IgD-negative memory B cell (primary cell): ENCODE data around the gene POLDIP3. TPM values are rescaled to one million over a fixed set of nuclear protein-coding genes. Genes with fewer than 3 reads are reported as not detected.
"Not testable (repeated sequence)": the region's sequence is repeated elsewhere in the genome, so short reads cannot be mapped to it uniquely, and the experiment has no call there.

Experiments used
- H3K27ac Mint-ChIP-seq, 3 donors: one replicate each; pipeline ENCODE4 v1.8.0; 2020 to 2022; ENCODE audit warnings: mild to moderate bottlenecking in 3 of 3, mixed read lengths in 3 of 3, moderate library complexity in 1 of 3
- H3K27me3 Mint-ChIP-seq: one replicate; pipeline ENCODE4 v1.8.0; 2021; ENCODE audit warnings: mixed read lengths
- H3K36me3 Mint-ChIP-seq: one replicate; pipeline ENCODE4 v1.8.0; 2020; ENCODE audit warnings: mild to moderate bottlenecking, mixed read lengths
- H3K4me1 Mint-ChIP-seq, 3 donors: one replicate each; pipeline ENCODE4 v1.8.0; 2020 to 2022; ENCODE audit warnings: mixed read lengths in 3 of 3, mild to moderate bottlenecking in 1 of 3
- H3K4me3 Mint-ChIP-seq, 4 donors: one replicate each; pipeline ENCODE4 v1.8.0; 2020 to 2022; ENCODE audit warnings: mild to moderate bottlenecking in 4 of 4, mixed read lengths in 4 of 4, moderate library complexity in 3 of 4
- H3K9me3 Mint-ChIP-seq, 3 donors: one replicate each; pipeline ENCODE4 v1.8.0; 2020 to 2021; ENCODE audit warnings: mixed read lengths in 3 of 3, mild to moderate bottlenecking in 1 of 3
- polyA plus RNA-seq: library from polyadenylated mRNA; unstranded; fragments of 300-500 nt; fragmentation: Illumina TruSeq; gene quantifications from one replicate; pipeline ENCODE4 v1.2.3, GENCODE V29; 2021

Gene POLDIP3
- polyA plus RNA-seq, 1 donor from 2014 or later, result 78.2 TPM

GRCh38 chr22:42575996-42576574 lies 38.6 kb downstream of the POLDIP3 start:
- not testable (repeated sequence) for H3K4me3 Mint-ChIP-seq, H3K36me3 Mint-ChIP-seq, H3K9me3 Mint-ChIP-seq, H3K27me3 Mint-ChIP-seq, H3K4me1 Mint-ChIP-seq, H3K27ac Mint-ChIP-seq

- not testable (repeated sequence) for H3K4me3 Mint-ChIP-seq, H3K4me1 Mint-ChIP-seq, H3K27me3 Mint-ChIP-seq, H3K27ac Mint-ChIP-seq, H3K36me3 Mint-ChIP-seq, H3K9me3 Mint-ChIP-seq
These were observed 40.2 kb downstream of the POLDIP3 start for GRCh38 chr22:42574468-42574867.

- not testable (repeated sequence) for H3K4me1 Mint-ChIP-seq, H3K27ac Mint-ChIP-seq, H3K9me3 Mint-ChIP-seq, H3K36me3 Mint-ChIP-seq, H3K27me3 Mint-ChIP-seq, H3K4me3 Mint-ChIP-seq
These were observed 40.6 kb downstream of the POLDIP3 start for GRCh38 chr22:42574046-42574445.

DNA sequence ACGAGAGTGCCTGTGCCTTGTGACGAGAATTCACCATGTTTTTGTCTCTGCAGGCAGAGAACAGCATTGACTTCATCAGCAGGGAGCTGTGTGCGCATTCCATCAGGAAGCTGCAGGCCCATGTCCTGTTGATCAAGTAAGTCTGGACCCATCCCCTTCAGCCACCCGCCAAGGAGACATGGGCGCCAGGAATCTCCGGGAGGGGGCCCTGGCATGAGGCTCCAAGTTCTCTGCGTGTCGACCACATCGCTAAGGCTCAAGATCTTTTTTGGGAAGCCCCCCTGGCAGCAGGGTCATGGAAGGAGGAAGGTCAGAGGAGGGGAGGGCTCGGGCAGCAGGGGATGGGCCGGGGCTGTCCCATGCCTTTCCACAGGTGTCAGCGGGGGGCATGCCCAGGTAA lies 43.6 kb downstream of the POLDIP3 start:
- not testable (repeated sequence) for H3K36me3 Mint-ChIP-seq, H3K4me3 Mint-ChIP-seq, H3K9me3 Mint-ChIP-seq, H3K27me3 Mint-ChIP-seq, H3K27ac Mint-ChIP-seq, H3K4me1 Mint-ChIP-seq

- not testable (repeated sequence) for H3K4me3 Mint-ChIP-seq, H3K27me3 Mint-ChIP-seq, H3K4me1 Mint-ChIP-seq, H3K36me3 Mint-ChIP-seq, H3K9me3 Mint-ChIP-seq
- peak overlapping the region in 1 of 3 donors; percentile 50 for H3K27ac Mint-ChIP-seq
These were observed 44.1 kb downstream of the POLDIP3 start for GRCh38 chr22:42570580-42570979.

DNA sequence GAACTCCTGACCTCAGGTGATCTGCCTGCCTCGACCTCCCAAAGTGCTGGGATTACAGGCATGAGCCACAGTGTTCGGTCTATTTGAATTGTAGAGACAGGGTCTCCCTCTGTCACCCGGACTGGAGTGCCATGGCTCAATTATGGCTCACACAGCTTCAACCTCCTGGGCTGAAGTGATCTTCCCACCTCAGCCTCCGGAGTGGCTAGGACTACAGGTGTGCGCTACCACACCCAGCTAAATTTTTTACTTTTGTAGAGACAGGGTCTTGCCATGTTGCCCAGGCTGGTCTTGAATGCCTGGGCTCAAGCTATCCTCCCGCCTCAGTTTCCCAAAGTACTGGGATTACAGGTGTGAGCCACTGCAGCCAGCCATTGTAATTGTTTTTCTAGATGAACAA lies 46.7 kb downstream of the POLDIP3 start:
- H3K36me3 Mint-ChIP-seq, H3K27ac Mint-ChIP-seq, H3K4me1 Mint-ChIP-seq, H3K27me3 Mint-ChIP-seq, H3K9me3 Mint-ChIP-seq, H3K4me3 Mint-ChIP-seq: not testable (repeated sequence)

DNA sequence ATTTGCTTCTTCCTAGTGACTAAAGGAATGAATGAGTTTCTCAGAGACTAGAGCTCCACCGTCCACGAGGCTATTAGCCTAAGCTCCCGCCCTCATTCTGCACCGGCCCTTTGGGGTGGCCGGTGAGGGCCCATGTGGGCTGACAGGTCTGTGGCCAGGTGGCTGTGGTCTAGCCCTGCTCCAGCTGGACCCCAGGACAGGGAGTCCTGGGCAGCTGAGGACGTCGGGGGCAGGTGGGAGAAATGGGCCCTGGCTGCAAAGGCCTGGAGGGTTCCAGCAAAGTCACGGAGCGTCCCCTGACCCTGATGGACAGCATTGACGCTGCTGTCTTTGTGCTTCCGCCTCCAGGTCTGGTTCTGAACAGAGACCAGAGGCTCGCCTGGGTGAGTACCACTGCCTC lies 48.7 kb downstream of the POLDIP3 start:
- peaks cover 2% of the 10 kb centered on the region for H3K36me3 Mint-ChIP-seq
- H3K4me1 Mint-ChIP-seq, result peaks cover 9 to 11% (median 10%) of the 10 kb centered on the region in 3 donors
- H3K27me3 Mint-ChIP-seq, result no peaks in the 10 kb centered on the region
- H3K4me3 Mint-ChIP-seq, result no peak overlapping the region
- H3K27ac Mint-ChIP-seq, result no peak overlapping the region
- H3K9me3 Mint-ChIP-seq, result no peaks in the 10 kb centered on the region

- Mint-ChIP-seq H3K36me3 (peaks cover 2% of the 10 kb centered on the region), H3K27me3 (no peaks in the 10 kb centered on the region), H3K9me3 (no peaks in the 10 kb centered on the region), H3K4me3 (no peak overlapping the region), H3K27ac (no peak overlapping the region), H3K4me1 (peaks cover 11 to 15% (median 12%) of the 10 kb centered on the region in 3 donors)
These were observed 50.0 kb downstream of the POLDIP3 start for GRCh38 chr22:42564699-42565098.

DNA sequence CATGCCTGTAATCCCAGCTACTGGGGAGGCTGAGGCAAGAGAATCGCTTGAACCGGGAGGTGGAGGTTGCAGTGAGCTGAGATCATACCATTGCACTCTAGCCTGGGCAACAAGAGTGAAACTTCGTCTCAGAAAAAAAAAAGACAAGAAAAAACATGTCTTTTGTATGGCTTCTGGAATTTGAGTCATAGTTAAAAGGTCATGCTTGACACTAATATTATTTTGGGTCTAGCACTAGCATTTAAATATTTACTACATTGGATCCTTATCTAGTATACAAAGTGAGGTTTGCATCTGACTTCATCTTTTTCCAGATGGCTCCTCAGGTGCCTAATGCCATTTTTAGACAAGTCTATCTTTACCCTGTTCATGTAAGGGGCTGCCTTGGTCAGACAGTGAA lies 50.7 kb downstream of the POLDIP3 start:
- not testable (repeated sequence) for H3K4me3 Mint-ChIP-seq, H3K36me3 Mint-ChIP-seq, H3K27ac Mint-ChIP-seq, H3K27me3 Mint-ChIP-seq, H3K9me3 Mint-ChIP-seq
- peaks cover 11 to 15% (median 12%) of the 10 kb centered on the region in 3 donors for H3K4me1 Mint-ChIP-seq

- H3K36me3 Mint-ChIP-seq, result no peaks in the 10 kb centered on the region
- peak overlapping the region in 3 of 4 donors; percentile 4 to 88 (median 58) for H3K4me3 Mint-ChIP-seq
- peak overlapping the region; percentile 1 to 25 (median 14) for H3K27ac Mint-ChIP-seq
- peaks cover 11 to 15% (median 12%) of the 10 kb centered on the region in 3 donors for H3K4me1 Mint-ChIP-seq
- H3K9me3 Mint-ChIP-seq, result no peaks in the 10 kb centered on the region
- H3K27me3 Mint-ChIP-seq, result no peaks in the 10 kb centered on the region
These were observed 52.0 kb downstream of the POLDIP3 start for GRCh38 chr22:42562684-42563083.

GRCh38 chr22:42562279-42562678 lies 52.4 kb downstream of the POLDIP3 start:
- H3K4me3 Mint-ChIP-seq, result peak overlapping the region in 3 of 4 donors; percentile 4 to 88 (median 58)
- H3K27ac Mint-ChIP-seq, result peak overlapping the region; percentile 1 to 25 (median 14)
- no peaks in the 10 kb centered on the region for H3K36me3 Mint-ChIP-seq
- H3K27me3 Mint-ChIP-seq, result no peaks in the 10 kb centered on the region
- no peaks in the 10 kb centered on the region for H3K9me3 Mint-ChIP-seq
- peaks cover 11 to 15% (median 12%) of the 10 kb centered on the region in 3 donors for H3K4me1 Mint-ChIP-seq

GRCh38 chr22:42561856-42562255 lies 52.8 kb downstream of the POLDIP3 start:
- H3K27ac Mint-ChIP-seq, result peak overlapping the region in 2 of 3 donors; percentile 14 to 25
- H3K9me3 Mint-ChIP-seq, result no peaks in the 10 kb centered on the region
- no peaks in the 10 kb centered on the region for H3K36me3 Mint-ChIP-seq
- no peaks in the 10 kb centered on the region for H3K27me3 Mint-ChIP-seq
- H3K4me1 Mint-ChIP-seq, result peaks cover 11 to 15% (median 12%) of the 10 kb centered on the region in 3 donors
- no peak overlapping the region for H3K4me3 Mint-ChIP-seq

- Mint-ChIP-seq H3K9me3 (no peaks in the 10 kb centered on the region), H3K36me3 (no peaks in the 10 kb centered on the region), H3K27ac (peak overlapping the region in 2 of 3 donors; percentile 30 to 71), H3K4me3 (no peak overlapping the region), H3K4me1 (peaks cover 11 to 15% (median 12%) of the 10 kb centered on the region in 3 donors), H3K27me3 (no peaks in the 10 kb centered on the region)
These were observed 53.9 kb downstream of the POLDIP3 start for GRCh38 chr22:42560781-42561180.

- Mint-ChIP-seq H3K36me3 (no peaks in the 10 kb centered on the region), H3K27ac (peak overlapping the region in 1 of 3 donors; percentile 71), H3K9me3 (no peaks in the 10 kb centered on the region), H3K4me3 (no peak overlapping the region), H3K4me1 (peaks cover 11 to 15% (median 12%) of the 10 kb centered on the region in 3 donors), H3K27me3 (no peaks in the 10 kb centered on the region)
These were observed 54.3 kb downstream of the POLDIP3 start for GRCh38 chr22:42560381-42560780.

DNA sequence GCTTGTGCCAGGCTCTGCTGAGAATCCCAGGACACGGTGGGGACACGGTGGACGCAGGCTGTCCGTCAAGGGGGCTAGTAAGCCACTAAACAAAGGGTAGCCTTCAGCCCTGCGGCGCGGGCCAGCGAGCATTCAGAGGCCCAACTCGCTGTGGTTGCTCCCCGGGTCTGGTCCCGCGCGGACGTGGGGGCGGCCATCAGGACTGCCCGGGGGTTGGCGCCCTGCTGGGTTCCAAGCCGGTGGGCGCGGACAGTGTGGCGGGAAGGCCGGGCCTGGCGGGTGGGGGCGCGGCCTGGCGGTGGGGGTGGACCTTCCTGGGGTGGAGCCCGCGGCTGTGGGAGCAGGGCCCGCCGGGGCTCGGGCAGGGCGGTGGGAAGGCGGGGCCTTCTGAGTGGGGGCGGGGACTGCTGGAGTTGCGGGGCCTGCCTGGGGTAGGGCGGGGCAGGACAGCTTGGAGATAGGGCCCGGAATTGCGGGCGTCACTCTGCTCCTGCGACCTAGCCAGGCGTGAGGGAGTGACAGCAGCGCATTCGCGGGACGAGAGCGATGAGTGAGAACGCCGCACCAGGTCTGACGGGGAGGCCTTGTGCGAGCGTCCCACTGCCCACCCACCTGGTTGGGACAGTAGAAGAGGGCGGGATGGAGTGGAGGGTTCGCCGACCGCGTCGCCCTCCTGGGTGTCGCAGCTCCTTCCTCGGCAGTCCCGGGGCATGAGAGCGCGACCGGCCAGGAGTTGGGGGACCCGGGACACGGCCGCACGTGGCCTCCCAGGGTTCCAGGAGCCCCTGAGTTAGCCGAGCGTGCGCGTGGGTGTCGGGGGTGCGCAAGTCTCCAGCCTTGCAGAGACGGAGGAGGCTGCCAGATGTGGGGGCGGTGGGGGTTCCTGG lies 61.0 kb downstream of the POLDIP3 start, which contains the start of gene SERHL2:
Gene SERHL2, plus strand, starts transcription at position 482 of the 887 bp plus-strand sequence. Its CDS starts 65 bp downstream, at position 547.
- no peaks in the 10 kb centered on the region for H3K36me3 Mint-ChIP-seq
- peak within 1 kb of the TSS; percentile 68 to 80 (median 73) for H3K27ac Mint-ChIP-seq
- no peaks in the 10 kb centered on the region for H3K27me3 Mint-ChIP-seq
- H3K4me1 Mint-ChIP-seq, result peaks cover 20 to 24% (median 23%) of the 10 kb centered on the region in 3 donors
- H3K4me3 Mint-ChIP-seq, result peak within 1 kb of the TSS; percentile 83 to 94 (median 88)
- no peaks in the 10 kb centered on the region for H3K9me3 Mint-ChIP-seq

DNA sequence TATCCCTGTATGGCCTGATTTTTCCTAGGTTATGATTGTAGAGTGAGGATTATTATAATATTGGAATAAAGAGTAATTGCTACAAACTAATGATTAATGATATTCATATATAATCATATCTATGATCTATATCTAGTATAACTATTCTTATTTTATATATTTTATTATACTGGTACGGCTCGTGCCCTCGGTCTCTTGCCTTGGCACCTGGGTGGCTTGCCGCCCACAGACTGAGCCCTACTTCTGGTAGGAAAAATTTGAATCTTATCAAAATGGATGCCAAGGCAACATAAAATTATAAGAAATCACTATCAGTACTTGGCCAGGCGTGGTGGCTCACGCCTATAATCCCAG lies 62.4 kb downstream of the POLDIP3 start:
- Mint-ChIP-seq H3K27ac (peak overlapping the region; percentile 77 to 97 (median 91)), H3K4me3 (peak overlapping the region; percentile 83 to 94 (median 86)), H3K4me1 (peaks cover 20 to 24% (median 24%) of the 10 kb centered on the region in 3 donors)
- not testable (repeated sequence) for H3K9me3 Mint-ChIP-seq, H3K27me3 Mint-ChIP-seq, H3K36me3 Mint-ChIP-seq
